HepG2 (cell line): ENCODE results near the gene MRPL58. TPM values are rescaled to one million over a fixed set of nuclear protein-coding genes. Genes with fewer than 3 reads are reported as not detected.
A peak's percentile ranks its signal among the peaks of the same experiment; 100 is the strongest.

Source experiments
- AKAP8 ChIP-seq: sonication (generic); formaldehyde crosslinking; IDR thresholded peaks from 2 replicates; pipeline ENCODE4 v1.5.1; 2020; ENCODE audit warnings: mild to moderate bottlenecking, missing genetic modification reagents
- BCL6 ChIP-seq: IDR thresholded peaks from 2 replicates; pipeline ENCODE4 v1.6.1; 2016; ENCODE audit warnings: missing genetic modification reagents, missing compliant biosample characterization
- FOXK2 ChIP-seq: fragments of 450-650 bp; IDR thresholded peaks from 2 replicates; pipeline ENCODE4 v1.6.1; 2016
- KLF11 ChIP-seq: IDR thresholded peaks from 2 replicates; pipeline ENCODE4 v1.6.1; 2016; ENCODE audit warnings: missing compliant biosample characterization
- MAFG ChIP-seq: sonication (generic); formaldehyde crosslinking; IDR thresholded peaks from 2 replicates; pipeline ENCODE4 v1.5.1; 2020; ENCODE audit warnings: mild to moderate bottlenecking, missing genetic modification reagents
- PHF21A ChIP-seq: sonication (generic); formaldehyde crosslinking; IDR thresholded peaks from 2 replicates; pipeline ENCODE4 v1.5.0; 2020; ENCODE audit warnings: mild to moderate bottlenecking, missing genetic modification reagents
- SMAD3 ChIP-seq: sonication (generic); formaldehyde crosslinking; IDR thresholded peaks from 2 replicates; pipeline ENCODE4 v1.4.0; 2020; ENCODE audit warnings: missing genetic modification reagents
- SOX5 ChIP-seq: IDR thresholded peaks from 2 replicates; pipeline ENCODE4 v1.6.1; 2016; ENCODE audit warnings: borderline replicate concordance
- TSC22D2 ChIP-seq: sonication (generic); formaldehyde crosslinking; IDR thresholded peaks from 2 replicates; pipeline ENCODE4 v1.5.1; 2020; ENCODE audit warnings: missing genetic modification reagents, mild to moderate bottlenecking, borderline replicate concordance
- ZBTB3 ChIP-seq: sonication (generic); formaldehyde crosslinking; IDR thresholded peaks from 2 replicates; pipeline ENCODE4 v1.4.0; 2020; ENCODE audit warnings: low read depth, mild to moderate bottlenecking, moderate library complexity, missing genetic modification reagents, borderline replicate concordance
- ZNF224 ChIP-seq: sonication (generic); formaldehyde crosslinking; IDR thresholded peaks from 2 replicates; pipeline ENCODE4 v1.5.0; 2020; ENCODE audit warnings: mild to moderate bottlenecking, missing genetic modification reagents
- ZNF33A ChIP-seq: sonication (generic); formaldehyde crosslinking; IDR thresholded peaks from 2 replicates; pipeline ENCODE4 v1.5.1; 2020; ENCODE audit warnings: missing genetic modification reagents, mild to moderate bottlenecking, moderate library complexity, borderline replicate concordance
- polyA plus RNA-seq, 8 experiments: library from polyadenylated mRNA; depleted of rRNA in 3 of 8; stranded (reverse) in 7 of 8; unstranded in 1 of 8; fragments of >200 nt; fragmentation: Illumina TruSeq in 4 of 8; extraction: Trizol in 4 of 8; gene quantifications; 2 replicates each; pipeline versions ENCODE4 v1.2.1 to v1.2.3, GENCODE V29; 2011 to 2016; ENCODE audit warnings: low read depth in 4 of 8, missing spikeins in 1 of 8, mixed read lengths in 1 of 8; ENCODE audit not compliant: insufficient read depth in 1 of 8
- total RNA-seq, 5 experiments: library from RNA; depleted of rRNA; stranded (reverse); fragments of >200 nt; fragmentation: Illumina TruSeq; extraction: Trizol; gene quantifications; 2 replicates each; pipeline ENCODE4 v1.2.3, GENCODE V29; 2016; ENCODE audit warnings: low read depth in 1 of 5
- TF ChIP-seq, protein P1 (sequence below): sonication (generic); formaldehyde crosslinking; IDR thresholded peaks from 2 replicates; pipeline ENCODE4 v1.4.0; 2020; ENCODE audit warnings: mild to moderate bottlenecking, missing genetic modification reagents
- TF ChIP-seq, protein P2 (sequence below): IDR thresholded peaks from 2 replicates; pipeline ENCODE4 v1.6.1; 2016; ENCODE audit warnings: low read depth, missing genetic modification reagents, missing compliant biosample characterization
- TF ChIP-seq, protein P3 (sequence below): sonication (generic); formaldehyde crosslinking; IDR thresholded peaks from 2 replicates; pipeline ENCODE4 v1.4.0; 2020; ENCODE audit warnings: missing genetic modification reagents
- TF ChIP-seq, protein P4 (sequence below): sonication (generic); formaldehyde crosslinking; IDR thresholded peaks from 2 replicates; pipeline ENCODE4 v1.8.0; 2022; ENCODE audit warnings: missing genetic modification reagents, low read depth, mild to moderate bottlenecking, borderline replicate concordance
- TF ChIP-seq, protein P5 (sequence below): sonication (generic); formaldehyde crosslinking; IDR thresholded peaks from 2 replicates; pipeline ENCODE4 v1.4.0; 2020; ENCODE audit warnings: missing genetic modification reagents

MRPL58 gene
- total and polyA plus RNA-seq, 2 of the 13 experiments (the other 11 are each of a cell fraction or from before 2014, with no cell fraction given) = 44.9 to 68.9 TPM

DNA sequence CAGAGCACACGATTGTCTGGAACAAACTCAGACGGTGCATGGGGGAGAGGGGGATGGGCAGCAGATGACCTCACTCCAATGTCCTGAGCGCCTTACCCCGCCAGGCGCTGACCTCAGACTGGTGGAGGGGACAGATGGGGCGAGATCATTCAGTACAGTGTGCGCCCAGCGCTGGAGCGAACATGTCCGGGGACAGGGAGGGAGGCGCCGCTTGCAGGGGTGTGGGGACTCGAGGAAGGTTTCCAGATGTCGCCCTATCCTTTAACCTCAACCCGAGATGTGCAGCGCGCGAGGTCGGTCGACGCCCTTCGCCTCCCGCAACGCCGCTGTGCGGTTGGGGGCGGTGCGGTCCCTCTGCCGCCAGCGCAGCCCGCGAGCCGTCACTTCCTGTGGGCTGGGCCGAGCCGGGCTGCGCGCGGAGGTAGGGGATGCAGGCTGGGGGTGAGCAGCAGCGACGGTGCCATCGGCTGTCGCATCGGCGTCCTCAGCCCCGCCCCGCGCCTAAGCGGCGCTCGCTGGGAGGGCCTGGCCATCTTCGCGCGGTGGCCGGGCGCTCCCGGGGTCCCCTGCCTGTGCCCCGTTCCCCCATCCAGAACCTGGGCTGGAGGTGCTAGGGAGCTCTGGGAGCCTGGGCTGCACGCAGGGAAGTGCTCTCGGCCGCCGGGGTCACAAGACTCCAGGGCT is 30.3 kb upstream of the MRPL58 start (continued):
- TF ChIP-seq, protein P1, sequence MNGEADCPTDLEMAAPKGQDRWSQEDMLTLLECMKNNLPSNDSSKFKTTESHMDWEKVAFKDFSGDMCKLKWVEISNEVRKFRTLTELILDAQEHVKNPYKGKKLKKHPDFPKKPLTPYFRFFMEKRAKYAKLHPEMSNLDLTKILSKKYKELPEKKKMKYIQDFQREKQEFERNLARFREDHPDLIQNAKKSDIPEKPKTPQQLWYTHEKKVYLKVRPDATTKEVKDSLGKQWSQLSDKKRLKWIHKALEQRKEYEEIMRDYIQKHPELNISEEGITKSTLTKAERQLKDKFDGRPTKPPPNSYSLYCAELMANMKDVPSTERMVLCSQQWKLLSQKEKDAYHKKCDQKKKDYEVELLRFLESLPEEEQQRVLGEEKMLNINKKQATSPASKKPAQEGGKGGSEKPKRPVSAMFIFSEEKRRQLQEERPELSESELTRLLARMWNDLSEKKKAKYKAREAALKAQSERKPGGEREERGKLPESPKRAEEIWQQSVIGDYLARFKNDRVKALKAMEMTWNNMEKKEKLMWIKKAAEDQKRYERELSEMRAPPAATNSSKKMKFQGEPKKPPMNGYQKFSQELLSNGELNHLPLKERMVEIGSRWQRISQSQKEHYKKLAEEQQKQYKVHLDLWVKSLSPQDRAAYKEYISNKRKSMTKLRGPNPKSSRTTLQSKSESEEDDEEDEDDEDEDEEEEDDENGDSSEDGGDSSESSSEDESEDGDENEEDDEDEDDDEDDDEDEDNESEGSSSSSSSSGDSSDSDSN = peak; percentile 98
- TF ChIP-seq, protein P2, sequence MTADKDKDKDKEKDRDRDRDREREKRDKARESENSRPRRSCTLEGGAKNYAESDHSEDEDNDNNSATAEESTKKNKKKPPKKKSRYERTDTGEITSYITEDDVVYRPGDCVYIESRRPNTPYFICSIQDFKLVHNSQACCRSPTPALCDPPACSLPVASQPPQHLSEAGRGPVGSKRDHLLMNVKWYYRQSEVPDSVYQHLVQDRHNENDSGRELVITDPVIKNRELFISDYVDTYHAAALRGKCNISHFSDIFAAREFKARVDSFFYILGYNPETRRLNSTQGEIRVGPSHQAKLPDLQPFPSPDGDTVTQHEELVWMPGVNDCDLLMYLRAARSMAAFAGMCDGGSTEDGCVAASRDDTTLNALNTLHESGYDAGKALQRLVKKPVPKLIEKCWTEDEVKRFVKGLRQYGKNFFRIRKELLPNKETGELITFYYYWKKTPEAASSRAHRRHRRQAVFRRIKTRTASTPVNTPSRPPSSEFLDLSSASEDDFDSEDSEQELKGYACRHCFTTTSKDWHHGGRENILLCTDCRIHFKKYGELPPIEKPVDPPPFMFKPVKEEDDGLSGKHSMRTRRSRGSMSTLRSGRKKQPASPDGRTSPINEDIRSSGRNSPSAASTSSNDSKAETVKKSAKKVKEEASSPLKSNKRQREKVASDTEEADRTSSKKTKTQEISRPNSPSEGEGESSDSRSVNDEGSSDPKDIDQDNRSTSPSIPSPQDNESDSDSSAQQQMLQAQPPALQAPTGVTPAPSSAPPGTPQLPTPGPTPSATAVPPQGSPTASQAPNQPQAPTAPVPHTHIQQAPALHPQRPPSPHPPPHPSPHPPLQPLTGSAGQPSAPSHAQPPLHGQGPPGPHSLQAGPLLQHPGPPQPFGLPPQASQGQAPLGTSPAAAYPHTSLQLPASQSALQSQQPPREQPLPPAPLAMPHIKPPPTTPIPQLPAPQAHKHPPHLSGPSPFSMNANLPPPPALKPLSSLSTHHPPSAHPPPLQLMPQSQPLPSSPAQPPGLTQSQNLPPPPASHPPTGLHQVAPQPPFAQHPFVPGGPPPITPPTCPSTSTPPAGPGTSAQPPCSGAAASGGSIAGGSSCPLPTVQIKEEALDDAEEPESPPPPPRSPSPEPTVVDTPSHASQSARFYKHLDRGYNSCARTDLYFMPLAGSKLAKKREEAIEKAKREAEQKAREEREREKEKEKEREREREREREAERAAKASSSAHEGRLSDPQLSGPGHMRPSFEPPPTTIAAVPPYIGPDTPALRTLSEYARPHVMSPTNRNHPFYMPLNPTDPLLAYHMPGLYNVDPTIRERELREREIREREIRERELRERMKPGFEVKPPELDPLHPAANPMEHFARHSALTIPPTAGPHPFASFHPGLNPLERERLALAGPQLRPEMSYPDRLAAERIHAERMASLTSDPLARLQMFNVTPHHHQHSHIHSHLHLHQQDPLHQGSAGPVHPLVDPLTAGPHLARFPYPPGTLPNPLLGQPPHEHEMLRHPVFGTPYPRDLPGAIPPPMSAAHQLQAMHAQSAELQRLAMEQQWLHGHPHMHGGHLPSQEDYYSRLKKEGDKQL (CRISPR knock-in tag) = no peak
- TF ChIP-seq FOXK2 = no peak
- TF ChIP-seq SOX5 (CRISPR knock-in tag) = peak; percentile 33
- no peak for TF ChIP-seq AKAP8
- TF ChIP-seq ZNF33A (CRISPR knock-in tag) = 0 out of 2 replicates have a peak, but pooled peaks have one; percentile 22
- TF ChIP-seq PHF21A = peak; percentile 83; the same call in 1 of the 2 replicates
- peak; percentile 83; the same call in 1 of the 2 replicates for TF ChIP-seq TSC22D2 (CRISPR knock-in tag)
- TF ChIP-seq, protein P3, sequence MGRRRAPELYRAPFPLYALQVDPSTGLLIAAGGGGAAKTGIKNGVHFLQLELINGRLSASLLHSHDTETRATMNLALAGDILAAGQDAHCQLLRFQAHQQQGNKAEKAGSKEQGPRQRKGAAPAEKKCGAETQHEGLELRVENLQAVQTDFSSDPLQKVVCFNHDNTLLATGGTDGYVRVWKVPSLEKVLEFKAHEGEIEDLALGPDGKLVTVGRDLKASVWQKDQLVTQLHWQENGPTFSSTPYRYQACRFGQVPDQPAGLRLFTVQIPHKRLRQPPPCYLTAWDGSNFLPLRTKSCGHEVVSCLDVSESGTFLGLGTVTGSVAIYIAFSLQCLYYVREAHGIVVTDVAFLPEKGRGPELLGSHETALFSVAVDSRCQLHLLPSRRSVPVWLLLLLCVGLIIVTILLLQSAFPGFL = no peak
- TF ChIP-seq, protein P4, sequence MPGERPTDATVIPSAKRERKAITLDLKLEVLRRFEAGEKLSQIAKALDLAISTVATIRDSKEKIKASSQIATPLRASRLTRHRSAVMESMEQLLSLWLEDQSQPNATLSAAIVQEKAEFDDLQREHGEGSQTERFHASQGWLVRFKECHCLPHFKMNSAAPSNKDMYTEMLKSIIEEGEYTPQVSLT (CRISPR knock-in tag) = no peak; the same call in 1 of the 2 replicates
- peak; percentile 10; the same call in 1 of the 2 replicates for TF ChIP-seq KLF11
- 0 out of 2 replicates have a peak, but pooled peaks have one; percentile 77 for TF ChIP-seq ZBTB3 (CRISPR knock-in tag)
- no peak for TF ChIP-seq SMAD3 (CRISPR knock-in tag)
- TF ChIP-seq MAFG (CRISPR knock-in tag) = no peak
- peak; percentile 93; the same call in 1 of the 2 replicates for TF ChIP-seq ZNF224 (CRISPR knock-in tag)
- TF ChIP-seq BCL6 (CRISPR knock-in tag) = peak; percentile 52
- TF ChIP-seq, protein P5, sequence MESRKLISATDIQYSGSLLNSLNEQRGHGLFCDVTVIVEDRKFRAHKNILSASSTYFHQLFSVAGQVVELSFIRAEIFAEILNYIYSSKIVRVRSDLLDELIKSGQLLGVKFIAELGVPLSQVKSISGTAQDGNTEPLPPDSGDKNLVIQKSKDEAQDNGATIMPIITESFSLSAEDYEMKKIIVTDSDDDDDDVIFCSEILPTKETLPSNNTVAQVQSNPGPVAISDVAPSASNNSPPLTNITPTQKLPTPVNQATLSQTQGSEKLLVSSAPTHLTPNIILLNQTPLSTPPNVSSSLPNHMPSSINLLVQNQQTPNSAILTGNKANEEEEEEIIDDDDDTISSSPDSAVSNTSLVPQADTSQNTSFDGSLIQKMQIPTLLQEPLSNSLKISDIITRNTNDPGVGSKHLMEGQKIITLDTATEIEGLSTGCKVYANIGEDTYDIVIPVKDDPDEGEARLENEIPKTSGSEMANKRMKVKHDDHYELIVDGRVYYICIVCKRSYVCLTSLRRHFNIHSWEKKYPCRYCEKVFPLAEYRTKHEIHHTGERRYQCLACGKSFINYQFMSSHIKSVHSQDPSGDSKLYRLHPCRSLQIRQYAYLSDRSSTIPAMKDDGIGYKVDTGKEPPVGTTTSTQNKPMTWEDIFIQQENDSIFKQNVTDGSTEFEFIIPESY (CRISPR knock-in tag) = peak; percentile 20; the same call in 1 of the 2 replicates
